CD4-positive, alpha-beta T cell (primary cell): ENCODE results near the gene IFNL4. TPM values are rescaled to one million over a fixed set of nuclear protein-coding genes. Genes with fewer than 3 reads are reported as not detected.

Experiments used
- ATAC-seq: fragments of 200-7000 bp; cut with Tn5 transposase; one replicate; pipeline ENCODE4 v1.10.0; 2022; ENCODE audit warnings: mild to moderate bottlenecking; ENCODE audit not compliant: poor library complexity
- CTCF ChIA-PET: fragments of 350-600 bp; sonication (Branson Sonifier 250); formaldehyde crosslinking; loops from one replicate; lab custom pipeline; 2021; ENCODE audit warnings: antibody characterized with exemption, inconsistent platforms; lab: Charles Lee
- POLR2A ChIA-PET: fragments of 350-600 bp; sonication (Branson Sonifier 250); formaldehyde crosslinking; loops from one replicate; lab custom pipeline; 2021; ENCODE audit warnings: antibody characterized with exemption, inconsistent platforms; lab: Charles Lee
- DNase-seq, 14 experiments: peaks; one replicate each; pipeline ENCODE4 v3.0.0-alpha.2; 2013 to 2020; ENCODE audit warnings: mixed read lengths in 2 of 14
- H3K27ac ChIP-seq, 2 donors: one replicate each; pipeline versions ENCODE4 v1.5.1 to v1.7.0; 2013; ENCODE audit warnings: low read length in 2 of 2, low read depth in 1 of 2, mild to moderate bottlenecking in 1 of 2
- H3K27me3 ChIP-seq, 2 experiments: 1 replicate in 1 of 2; 2 replicates in 1 of 2; pipeline versions ENCODE4 v1.6.1 to v1.7.0; 2013; ENCODE audit warnings: low read length in 2 of 2, control low read depth in 1 of 2, mild to moderate bottlenecking in 1 of 2, moderate library complexity in 1 of 2; ENCODE audit not compliant: insufficient read depth in 2 of 2, control insufficient read depth in 1 of 2
- H3K36me3 ChIP-seq: one replicate; pipeline ENCODE4 v1.6.1; 2013; ENCODE audit warnings: low read length, control low read depth; ENCODE audit not compliant: insufficient read depth
- H3K4me1 ChIP-seq: one replicate; pipeline ENCODE4 v1.6.1; 2013; ENCODE audit warnings: low read length, control low read depth; ENCODE audit not compliant: insufficient read depth
- H3K4me3 ChIP-seq: one replicate; pipeline ENCODE4 v1.5.1; 2013; ENCODE audit warnings: mild to moderate bottlenecking, low read length, moderate library complexity
- H3K9me3 ChIP-seq, 2 experiments: 1 replicate in 1 of 2; 2 replicates in 1 of 2; pipeline versions ENCODE4 v1.6.1 to v1.7.0; 2013; ENCODE audit warnings: low read length in 2 of 2, mild to moderate bottlenecking in 2 of 2, control low read depth in 1 of 2, moderate library complexity in 1 of 2; ENCODE audit not compliant: control insufficient read depth in 1 of 2, insufficient read depth in 1 of 2
- H3K27ac Mint-ChIP-seq: one replicate; pipeline ENCODE4 v1.8.0; 2020; ENCODE audit warnings: mixed read lengths
- H3K27me3 Mint-ChIP-seq: one replicate; pipeline ENCODE4 v1.8.0; 2021; ENCODE audit warnings: mixed read lengths
- H3K36me3 Mint-ChIP-seq: one replicate; pipeline ENCODE4 v1.8.0; 2021; ENCODE audit warnings: low read depth, mixed read lengths
- H3K4me1 Mint-ChIP-seq: one replicate; pipeline ENCODE4 v1.8.0; 2021; ENCODE audit warnings: low read depth, mixed read lengths
- H3K4me3 Mint-ChIP-seq: one replicate; pipeline ENCODE4 v1.8.0; 2020; ENCODE audit warnings: mild to moderate bottlenecking, mixed read lengths
- H3K9me3 Mint-ChIP-seq: one replicate; pipeline ENCODE4 v1.8.0; 2020; ENCODE audit warnings: mixed read lengths
- intact Hi-C, 2 experiments: fragments of 100-400 bp; cut with DNase I in 1 of 2; cut with micrococcal nuclease in 1 of 2; formaldehyde crosslinking; loops; one replicate each; pipeline versions ENCODE4 v1.15.1 to v1.9.0; 2023 to 2025; cut with DNase I, micrococcal nuclease
- total RNA-seq, 174 experiments: library from RNA in 2 of 174; stranded (reverse) in 2 of 174; gene quantifications; one replicate each; pipeline ENCODE4 v1.2.3 and lab custom pipeline; 2021 to 2026
- TF ChIP-seq, protein P1 (sequence below): fragments of 200-600 bp; IDR thresholded peaks from one replicate; pipeline ENCODE4 v1.8.0; 2022; ENCODE audit warnings: antibody characterized with exemption, mild to moderate bottlenecking

Gene IFNL4
- total RNA-seq, 2 experiments from 2014 or later = not detected

DNA sequence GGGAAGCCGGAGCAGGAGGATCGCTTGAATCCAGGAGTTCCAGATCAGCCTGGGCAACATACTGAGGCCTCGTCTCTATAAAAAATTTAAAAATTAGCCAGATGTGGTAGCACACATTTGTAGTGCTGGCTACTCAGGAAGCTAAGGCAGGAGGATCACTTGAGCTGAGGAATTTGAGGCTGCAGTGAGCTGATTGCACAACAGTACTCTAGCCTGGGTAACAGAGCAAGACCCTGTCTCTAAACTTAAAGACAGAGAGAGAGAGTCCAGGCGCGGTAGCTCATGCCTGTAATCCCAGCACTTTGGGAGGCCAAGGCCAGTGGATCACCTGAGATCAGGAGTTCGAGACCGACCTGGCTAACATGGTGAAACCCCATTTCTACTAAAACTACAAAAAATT lies 8.2 kb downstream of the IFNL4 start:
- no peak overlapping the region for H3K4me3 ChIP-seq
- H3K27ac ChIP-seq = no peak overlapping the region
- CTCF ChIA-PET = no interaction called here
- Mint-ChIP-seq H3K27me3 (peaks cover 4% of the 10 kb centered on the region), H3K27ac (no peak overlapping the region), H3K36me3 (no peaks in the 10 kb centered on the region), H3K4me1 (peaks cover 28% of the 10 kb centered on the region), H3K4me3 (no peak overlapping the region), H3K9me3 (no peaks in the 10 kb centered on the region)
- no peak for ATAC-seq
- TF ChIP-seq, protein P1, sequence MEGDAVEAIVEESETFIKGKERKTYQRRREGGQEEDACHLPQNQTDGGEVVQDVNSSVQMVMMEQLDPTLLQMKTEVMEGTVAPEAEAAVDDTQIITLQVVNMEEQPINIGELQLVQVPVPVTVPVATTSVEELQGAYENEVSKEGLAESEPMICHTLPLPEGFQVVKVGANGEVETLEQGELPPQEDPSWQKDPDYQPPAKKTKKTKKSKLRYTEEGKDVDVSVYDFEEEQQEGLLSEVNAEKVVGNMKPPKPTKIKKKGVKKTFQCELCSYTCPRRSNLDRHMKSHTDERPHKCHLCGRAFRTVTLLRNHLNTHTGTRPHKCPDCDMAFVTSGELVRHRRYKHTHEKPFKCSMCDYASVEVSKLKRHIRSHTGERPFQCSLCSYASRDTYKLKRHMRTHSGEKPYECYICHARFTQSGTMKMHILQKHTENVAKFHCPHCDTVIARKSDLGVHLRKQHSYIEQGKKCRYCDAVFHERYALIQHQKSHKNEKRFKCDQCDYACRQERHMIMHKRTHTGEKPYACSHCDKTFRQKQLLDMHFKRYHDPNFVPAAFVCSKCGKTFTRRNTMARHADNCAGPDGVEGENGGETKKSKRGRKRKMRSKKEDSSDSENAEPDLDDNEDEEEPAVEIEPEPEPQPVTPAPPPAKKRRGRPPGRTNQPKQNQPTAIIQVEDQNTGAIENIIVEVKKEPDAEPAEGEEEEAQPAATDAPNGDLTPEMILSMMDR = no peak
- H3K4me1 ChIP-seq = peaks cover 27% of the 10 kb centered on the region
- no peaks in the 10 kb centered on the region for H3K36me3 ChIP-seq
- no peaks in the 10 kb centered on the region for H3K27me3 ChIP-seq
- POLR2A ChIA-PET = no interaction called here
- no peak for DNase-seq
- intact Hi-C loops = no loop called here
- no peaks in the 10 kb centered on the region for H3K9me3 ChIP-seq

DNA sequence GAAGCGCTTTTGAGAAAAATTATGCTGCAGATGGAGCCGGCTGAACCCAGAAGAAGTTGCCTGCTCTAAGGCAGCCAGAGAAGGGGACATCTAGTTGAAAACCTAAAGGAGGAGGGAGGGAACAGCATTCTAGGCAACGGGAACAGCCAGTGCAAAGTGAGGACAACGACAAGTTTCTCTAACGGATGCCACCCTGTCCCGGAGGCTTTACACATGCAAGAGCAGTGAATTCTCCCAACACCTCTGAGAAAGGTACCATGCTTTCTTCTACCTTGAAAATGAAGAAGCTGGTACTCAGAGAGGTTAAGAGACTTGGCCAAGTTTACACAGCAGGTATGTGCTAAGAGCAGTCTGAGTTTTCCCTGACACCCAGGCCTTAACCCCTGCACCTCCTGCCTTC lies 9.7 kb downstream of the IFNL4 start:
- no peaks in the 10 kb centered on the region for H3K36me3 Mint-ChIP-seq

DNA sequence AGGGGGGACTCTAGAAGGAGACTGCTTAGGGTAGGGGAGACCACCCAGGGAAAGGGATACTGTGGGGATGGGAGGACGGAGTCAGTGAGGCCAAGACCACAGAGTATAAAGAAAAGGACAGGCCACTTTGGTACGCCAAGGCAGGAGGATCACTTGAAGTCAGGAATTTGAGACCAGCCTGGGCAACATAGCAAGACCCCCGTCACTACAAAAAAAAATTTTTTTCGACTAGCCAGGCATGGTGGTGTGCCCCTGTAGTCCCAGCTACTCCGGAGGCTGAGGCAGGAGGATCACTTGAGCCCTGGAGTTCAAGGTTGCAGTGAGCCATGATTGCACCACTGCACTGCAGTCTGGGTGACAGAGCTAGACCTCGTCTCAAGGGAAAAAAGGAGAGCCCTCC lies 10.4 kb downstream of the IFNL4 start:
- Histone ChIP-seq H3K4me1 (peaks cover 27% of the 10 kb centered on the region), H3K36me3 (no peaks in the 10 kb centered on the region), H3K27ac (no peak overlapping the region), H3K4me3 (peak overlapping the region; percentile 37), H3K27me3 (no peaks in the 10 kb centered on the region), H3K9me3 (no peaks in the 10 kb centered on the region)
- peak overlapping the region; percentile 76 for H3K4me3 Mint-ChIP-seq
- H3K4me1 Mint-ChIP-seq = peaks cover 28% of the 10 kb centered on the region
- ATAC-seq (no peak), DNase-seq (no peak)
- H3K36me3 Mint-ChIP-seq = no peaks in the 10 kb centered on the region
- peaks cover 1% of the 10 kb centered on the region for H3K27me3 Mint-ChIP-seq
- CTCF ChIA-PET = no interaction called here
- intact Hi-C loops = no loop called here
- H3K9me3 Mint-ChIP-seq = no peaks in the 10 kb centered on the region
- POLR2A ChIA-PET = interaction anchor here (1.0 to 1.2 kb wide), 3 partner anchors 10 to 207 kb away, joined by 3 read pairs; partner anchors contain the start of gene SUPT5H
- TF ChIP-seq, protein P1 = no peak
- peak overlapping the region; percentile 73 for H3K27ac Mint-ChIP-seq

More for the DNA sequence above, 9.7 kb downstream of the IFNL4 start:
- Histone ChIP-seq H3K4me3 (no peak overlapping the region), H3K4me1 (peaks cover 27% of the 10 kb centered on the region), H3K9me3 (no peaks in the 10 kb centered on the region), H3K27me3 (no peaks in the 10 kb centered on the region), H3K36me3 (no peaks in the 10 kb centered on the region), H3K27ac (no peak overlapping the region)
- DNase-seq (no peak), ATAC-seq (no peak)
- POLR2A ChIA-PET = no interaction called here
- Mint-ChIP-seq H3K4me1 (peaks cover 28% of the 10 kb centered on the region), H3K27me3 (peaks cover 4% of the 10 kb centered on the region), H3K27ac (peak overlapping the region; percentile 73), H3K4me3 (no peak overlapping the region), H3K9me3 (no peaks in the 10 kb centered on the region)
- intact Hi-C loops = no loop called here
- TF ChIP-seq, protein P1 = no peak
- CTCF ChIA-PET = interaction anchor here (0.6 kb wide), 1 partner anchor 534 kb away, joined by 5 read pairs; no protein-coding TSS in a partner anchor
